Nephron (organoid): Measurements from ENCODE around the gene CBX4.

ENCODE experiments used
- H3K27ac Mint-ChIP-seq, 3 experiments: 2 replicates each; pipeline ENCODE4 v1.8.0; 2020; ENCODE audit warnings: mixed read lengths in 3 of 3, mild to moderate bottlenecking in 2 of 3, moderate library complexity in 1 of 3
- H3K27me3 Mint-ChIP-seq: 2 replicates; pipeline ENCODE4 v1.8.0; 2021; ENCODE audit warnings: low read depth, mild to moderate bottlenecking, moderate library complexity, mixed read lengths
- H3K36me3 Mint-ChIP-seq: 2 replicates; pipeline ENCODE4 v1.8.0; 2020; ENCODE audit warnings: low read depth, mixed read lengths
- H3K4me1 Mint-ChIP-seq: 2 replicates; pipeline ENCODE4 v1.8.0; 2020; ENCODE audit warnings: mixed read lengths
- H3K4me3 Mint-ChIP-seq, 3 experiments: 2 replicates each; pipeline ENCODE4 v1.8.0; 2020; ENCODE audit warnings: mild to moderate bottlenecking in 3 of 3, mixed read lengths in 3 of 3, moderate library complexity in 2 of 3
- H3K9me3 Mint-ChIP-seq: 2 replicates; pipeline ENCODE4 v1.8.0; 2020; ENCODE audit warnings: mixed read lengths
- CTCF ChIP-seq, 3 experiments: fragments of 200-600 bp; sonication (generic); IDR thresholded peaks; one replicate each; pipeline ENCODE4 v1.5.0; 2021; ENCODE audit warnings: antibody characterized with exemption in 3 of 3; ENCODE audit not compliant: unreplicated experiment in 3 of 3

Gene CBX4

GRCh38 chr17:79802736-79803420, 36.4 kb downstream of the CBX4 start:
- H3K27me3 Mint-ChIP-seq: peaks cover 97% of the 10 kb centered on the region
- no peaks in the 10 kb centered on the region for H3K9me3 Mint-ChIP-seq
- H3K4me1 Mint-ChIP-seq: peaks cover 36% of the 10 kb centered on the region
- no peak overlapping the region for H3K27ac Mint-ChIP-seq
- TF ChIP-seq CTCF (IDR thresholded peaks at IDR 0.05; ENCODE audit: unreplicated experiment in 3 of 3): no peak
- H3K36me3 Mint-ChIP-seq: no peaks in the 10 kb centered on the region
- no peak overlapping the region for H3K4me3 Mint-ChIP-seq

- peaks cover 36% of the 10 kb centered on the region for H3K4me1 Mint-ChIP-seq
- no peak for TF ChIP-seq CTCF (IDR thresholded peaks at IDR 0.05; ENCODE audit: unreplicated experiment in 3 of 3)
- H3K27ac Mint-ChIP-seq: no peak overlapping the region
- no peaks in the 10 kb centered on the region for H3K9me3 Mint-ChIP-seq
- H3K4me3 Mint-ChIP-seq: peak overlapping the region; percentile 37 to 69 (median 64)
- no peaks in the 10 kb centered on the region for H3K36me3 Mint-ChIP-seq
- H3K27me3 Mint-ChIP-seq: peaks cover 90% of the 10 kb centered on the region
Observed at GRCh38 chr17:79802039-79802735, 37.1 kb downstream of the CBX4 start.

DNA sequence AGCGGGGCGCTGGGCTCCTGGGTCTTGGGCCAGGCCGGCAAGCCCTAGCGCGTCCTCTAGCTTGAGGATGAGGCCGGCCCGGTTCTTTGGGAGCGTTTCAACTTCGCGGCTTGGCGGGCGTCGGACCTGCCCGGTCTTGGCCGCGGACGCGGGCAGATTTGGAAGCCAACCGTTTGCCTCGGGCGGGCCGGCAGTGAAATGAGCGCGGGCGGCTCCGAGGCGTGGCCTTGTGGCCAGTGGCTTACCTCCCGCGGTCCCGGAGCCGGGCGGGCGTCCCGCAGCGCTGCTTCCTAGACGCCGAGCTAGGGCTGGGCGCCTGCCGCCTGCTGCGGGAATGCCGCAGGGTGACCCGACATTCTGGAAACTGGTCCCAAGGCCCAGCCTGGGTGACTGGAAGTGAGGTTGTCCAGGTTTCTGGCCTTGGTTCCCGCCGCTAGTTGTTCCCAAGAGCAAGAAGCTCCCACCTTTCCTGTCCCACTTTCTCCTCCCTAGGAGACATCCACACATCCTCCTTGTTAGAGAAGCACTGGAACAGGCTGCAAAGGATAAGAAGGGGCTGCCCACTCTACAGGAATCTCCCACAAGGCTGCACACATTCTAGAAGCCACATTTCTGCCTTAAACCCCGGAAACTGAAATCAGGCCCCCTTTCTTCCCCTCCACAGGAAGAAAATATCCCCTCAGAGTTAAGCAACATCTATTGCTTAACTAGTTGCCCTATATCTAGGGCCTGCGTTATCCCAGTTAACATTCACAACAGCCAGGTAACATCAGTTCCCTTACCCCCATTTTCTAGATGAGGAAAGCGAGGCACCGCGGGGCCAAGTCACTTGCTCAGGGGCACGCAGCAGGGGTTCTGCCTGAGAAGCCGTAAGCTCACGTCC, 37.8 kb downstream of the CBX4 start:
- H3K9me3 Mint-ChIP-seq: no peaks in the 10 kb centered on the region
- no peaks in the 10 kb centered on the region for H3K36me3 Mint-ChIP-seq
- H3K4me1 Mint-ChIP-seq: peaks cover 37% of the 10 kb centered on the region
- no peak for TF ChIP-seq CTCF (IDR thresholded peaks at IDR 0.05; ENCODE audit: unreplicated experiment in 3 of 3)
- H3K27ac Mint-ChIP-seq: no peak overlapping the region
- H3K4me3 Mint-ChIP-seq: peak overlapping the region in 2 of 3 experiments; percentile 44 to 64
- H3K27me3 Mint-ChIP-seq: peaks cover 87% of the 10 kb centered on the region

GRCh38 chr17:79800325-79801155, 38.7 kb downstream of the CBX4 start:
- Mint-ChIP-seq H3K9me3 (no peaks in the 10 kb centered on the region), H3K4me1 (peaks cover 46% of the 10 kb centered on the region), H3K27me3 (peaks cover 83% of the 10 kb centered on the region), H3K36me3 (no peaks in the 10 kb centered on the region), H3K4me3 (peak overlapping the region; percentile 78 to 91 (median 85)), H3K27ac (peak overlapping the region; percentile 46 to 86 (median 65))
- TF ChIP-seq CTCF (IDR thresholded peaks at IDR 0.05; ENCODE audit: unreplicated experiment in 3 of 3): no peak

DNA sequence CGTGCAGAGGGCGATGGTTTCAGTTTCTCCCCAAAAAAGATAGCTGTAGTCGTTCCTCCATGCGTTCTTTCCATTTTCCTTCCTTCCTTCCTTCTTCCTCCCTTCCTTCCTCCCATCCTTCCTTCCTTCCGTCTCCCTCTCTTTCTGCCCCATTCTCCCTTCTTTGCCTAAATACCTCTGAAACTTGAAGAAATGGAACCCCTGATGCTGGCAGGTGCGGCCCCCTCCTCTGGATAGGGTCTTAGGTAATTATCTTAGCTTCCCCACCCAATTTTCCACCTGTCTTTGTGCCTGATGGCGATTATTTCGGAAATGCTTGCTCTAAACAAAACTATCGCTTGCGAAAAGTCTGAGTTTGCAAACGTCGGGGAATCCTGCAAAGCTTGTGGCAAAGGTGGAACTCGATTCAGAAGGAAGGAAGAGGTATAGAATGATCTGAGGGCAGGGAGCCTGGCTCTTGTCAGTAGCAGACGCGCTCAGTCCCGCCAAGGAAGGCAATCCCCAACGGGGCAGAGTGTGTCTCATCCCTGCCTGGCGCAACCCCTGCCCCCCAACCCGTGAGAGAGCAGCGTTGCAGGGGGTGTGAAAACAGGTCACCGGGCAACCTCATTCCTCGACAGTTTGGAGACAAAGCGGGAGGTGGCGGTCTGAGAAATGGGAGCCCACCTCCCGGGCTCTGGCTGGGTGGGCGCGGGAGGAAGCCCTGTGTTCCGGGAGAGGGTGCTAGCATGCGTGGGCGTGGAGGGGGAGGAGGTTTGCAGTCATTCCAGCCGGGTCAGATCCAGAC, 39.5 kb downstream of the CBX4 start:
- Mint-ChIP-seq H3K4me3 (peak overlapping the region; percentile 68 to 85 (median 77)), H3K27me3 (peaks cover 76% of the 10 kb centered on the region), H3K36me3 (no peaks in the 10 kb centered on the region), H3K4me1 (peaks cover 42% of the 10 kb centered on the region), H3K27ac (peak overlapping the region; percentile 65 to 77 (median 76)), H3K9me3 (no peaks in the 10 kb centered on the region)
- no peak for TF ChIP-seq CTCF (IDR thresholded peaks at IDR 0.05; ENCODE audit: unreplicated experiment in 3 of 3)
